ENCODE measurements around the gene MAP3K2. TPM values are rescaled to one million over a fixed set of nuclear protein-coding genes. Genes with fewer than 3 reads are reported as not detected.
A peak's percentile ranks its signal among the peaks of the same experiment; 100 is the strongest.
"Not testable (repeated sequence)": the region's sequence is repeated elsewhere in the genome, so short reads cannot be mapped to it uniquely, and the experiment has no call there.

MAP3K2 gene
- polyA plus RNA-seq, 3 donors, result 24.7 to 30.9 (median 29.4) TPM

DNA sequence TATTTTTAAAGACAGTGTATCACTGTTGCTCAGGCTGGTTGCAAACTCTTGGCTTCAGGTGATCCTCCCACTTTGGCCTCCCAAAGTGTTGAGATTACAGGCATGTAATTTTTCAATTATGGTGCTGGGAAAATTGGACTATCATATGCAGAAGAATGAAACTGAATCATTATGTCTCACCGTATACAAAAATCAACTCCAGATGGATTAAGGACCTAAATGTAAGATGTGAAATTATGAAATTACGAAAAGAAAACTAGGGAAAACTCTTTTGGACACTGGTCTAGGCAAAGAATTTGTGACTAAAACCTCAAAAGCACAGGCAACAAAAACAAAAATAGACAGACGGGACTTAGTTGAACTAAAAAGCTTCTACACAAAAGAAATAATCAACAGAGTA is 31.2 kb downstream of the MAP3K2 start:
- DNase-seq, result no peak

DNA sequence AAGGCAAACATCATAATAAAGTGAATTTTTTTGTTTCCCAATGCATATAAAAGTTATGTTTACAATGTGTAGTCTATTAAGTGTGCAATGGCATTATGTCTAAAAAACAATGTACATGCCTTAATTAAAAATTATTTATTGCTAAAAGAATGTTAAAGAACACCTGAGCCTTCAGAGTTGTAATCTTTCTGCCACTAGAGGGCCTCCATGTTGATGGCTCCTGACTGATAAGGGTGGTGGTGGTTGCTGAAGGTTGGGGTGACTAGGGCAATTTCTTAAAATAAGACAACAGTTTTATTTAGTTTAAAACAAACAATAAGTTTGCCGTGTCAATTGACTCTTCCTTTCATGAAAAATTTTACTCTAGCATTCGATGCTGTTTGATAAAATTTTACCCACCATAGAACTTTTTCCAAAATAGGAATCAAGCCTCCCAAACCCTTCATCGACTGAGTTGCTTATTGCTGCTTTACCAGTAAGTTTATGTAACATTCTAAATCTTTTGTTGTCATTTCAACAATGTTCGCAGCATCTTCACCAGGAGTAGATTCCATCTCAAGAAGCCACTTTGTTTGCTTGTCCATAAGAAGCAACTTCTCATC is 32.3 kb downstream of the MAP3K2 start:
- no peak for DNase-seq

DNA sequence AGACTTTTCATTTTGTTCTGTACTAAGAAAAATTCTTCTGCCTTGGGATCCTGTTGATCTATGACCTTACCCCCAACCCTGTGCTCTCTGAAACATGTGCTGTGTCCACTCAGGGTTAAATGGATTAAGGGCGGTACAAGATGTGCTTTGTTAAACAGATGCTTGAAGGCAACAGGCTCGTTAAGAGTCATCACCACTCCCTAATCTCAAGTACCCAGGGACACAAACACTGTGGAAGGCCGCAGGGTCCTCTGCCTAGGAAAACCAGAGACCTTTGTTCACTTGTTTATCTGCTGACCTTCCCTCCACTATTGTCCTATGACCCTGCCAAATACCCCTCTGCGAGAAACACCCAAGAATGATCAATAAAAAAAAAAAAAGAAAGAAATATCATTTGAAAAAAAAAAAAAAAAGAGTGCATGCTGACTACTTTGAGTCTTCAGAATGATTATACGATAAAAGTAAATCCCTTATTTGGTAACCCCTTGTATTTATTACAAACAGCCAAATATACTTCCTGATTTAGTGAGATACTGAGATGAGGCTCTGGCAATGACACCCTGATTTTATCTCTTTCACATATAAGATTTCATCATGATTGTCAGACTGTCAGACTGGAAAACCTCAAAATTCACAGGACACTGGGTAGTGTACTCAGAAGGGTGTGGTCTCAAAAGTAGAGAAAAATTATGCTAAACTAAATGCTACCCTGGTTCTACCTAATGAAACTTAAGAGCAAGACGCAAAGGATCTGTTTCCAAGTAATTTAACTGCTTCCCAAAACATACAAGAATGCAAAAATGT is 33.7 kb downstream of the MAP3K2 start:
- DNase-seq, result not testable (repeated sequence)

DNA sequence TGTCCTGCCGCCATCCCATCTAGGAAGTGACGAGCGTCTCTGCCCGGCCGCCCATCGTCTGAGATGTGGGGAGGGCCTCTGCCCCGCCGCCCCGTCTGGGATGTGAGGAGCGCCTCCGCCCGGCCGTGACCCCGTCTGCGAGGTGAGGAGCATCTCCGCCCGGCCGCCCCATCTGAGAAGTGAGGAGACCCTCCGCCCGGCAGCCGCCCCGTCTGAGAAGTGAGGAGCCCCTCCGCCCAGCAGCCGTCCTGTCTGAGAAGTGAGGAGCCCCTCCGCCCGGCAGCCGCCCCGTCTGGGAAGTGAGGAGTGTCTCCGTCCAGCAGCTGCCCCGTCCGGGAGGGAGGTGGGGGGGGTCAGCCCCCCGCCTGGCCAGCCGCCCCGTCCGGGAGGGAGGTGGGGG is 34.6 kb downstream of the MAP3K2 start:
- not testable (repeated sequence) for DNase-seq

DNA sequence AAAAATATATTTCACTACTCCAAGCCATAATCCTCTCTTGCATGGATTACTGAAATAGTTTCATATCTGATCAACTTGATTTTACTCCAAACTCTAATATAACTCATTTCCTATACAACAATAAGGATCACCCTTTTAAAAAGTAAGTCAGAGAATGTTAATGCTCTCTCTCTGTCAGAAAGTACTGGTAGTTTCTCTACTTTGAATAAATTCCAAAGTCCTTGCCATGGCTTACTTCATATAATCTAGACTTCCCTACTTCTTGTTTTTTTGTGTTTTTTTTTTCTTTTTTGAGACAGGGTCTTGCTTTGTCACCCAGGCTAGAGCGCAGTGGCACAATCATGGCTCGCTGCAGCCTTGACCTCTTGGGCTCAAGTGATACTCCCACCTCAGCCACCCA is 36.2 kb downstream of the MAP3K2 start:
- no peak for DNase-seq

DNA sequence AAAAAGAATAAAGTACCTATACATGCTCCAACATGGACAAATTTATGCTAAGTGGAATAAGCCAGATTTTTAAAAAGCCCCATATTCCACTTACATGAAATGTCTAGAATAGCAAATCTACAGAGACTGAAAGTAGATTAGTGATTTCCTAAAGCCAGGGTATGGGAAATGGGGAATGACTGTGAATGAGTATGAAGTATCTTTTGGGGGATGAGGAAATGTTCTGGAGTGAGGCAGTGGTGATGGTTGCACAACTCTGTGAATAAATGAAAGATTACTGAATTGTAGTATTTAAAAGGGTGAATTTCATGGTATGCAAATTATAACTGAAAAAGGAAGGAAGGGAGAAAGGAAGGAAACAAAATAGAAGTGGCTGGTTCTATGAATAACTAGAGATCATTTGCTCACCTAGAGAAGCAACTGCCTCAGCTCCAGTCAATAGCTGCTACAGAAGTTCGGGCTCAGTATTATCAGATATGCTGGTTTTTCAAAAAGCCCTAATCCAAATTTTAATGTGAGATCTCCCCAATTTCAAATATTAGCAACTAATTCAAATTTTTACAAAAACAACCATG is 39.3 kb downstream of the MAP3K2 start:
- DNase-seq, result no peak

DNA sequence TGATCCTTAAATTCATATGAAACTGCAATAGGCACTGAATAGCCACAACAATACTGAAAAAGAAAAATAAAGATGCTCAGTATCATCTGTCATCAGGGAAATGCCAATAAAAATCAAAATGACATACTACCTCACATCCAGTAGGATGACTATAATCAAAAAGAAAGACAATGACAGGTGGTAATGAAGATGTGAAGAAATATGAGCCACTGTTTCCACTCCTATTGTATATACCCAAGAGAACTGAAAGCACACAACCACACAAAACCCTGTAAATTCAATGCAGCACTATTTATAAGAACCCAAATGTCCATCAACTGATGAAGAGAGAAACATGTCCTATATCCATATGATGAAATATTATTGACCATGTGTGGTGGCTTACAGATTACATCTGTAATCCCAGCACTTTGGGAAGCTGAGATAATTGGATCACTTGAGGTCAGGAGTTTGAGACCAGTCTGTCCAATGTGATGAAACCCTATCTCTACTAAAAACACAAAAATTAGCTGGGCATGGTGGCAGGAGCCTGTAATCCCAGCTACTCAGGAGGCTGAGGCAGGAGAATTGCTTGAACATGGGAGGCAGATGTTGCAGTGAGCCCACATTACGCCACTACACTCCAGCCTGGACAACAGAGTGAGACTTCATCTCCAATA is 39.9 kb downstream of the MAP3K2 start:
- DNase-seq, result no peak

GRCh38 chr2:127347015-127347414 is 40.8 kb downstream of the MAP3K2 start:
- no peak for DNase-seq

GRCh38 chr2:127343277-127343676 is 44.5 kb downstream of the MAP3K2 start:
- no peak for DNase-seq

DNA sequence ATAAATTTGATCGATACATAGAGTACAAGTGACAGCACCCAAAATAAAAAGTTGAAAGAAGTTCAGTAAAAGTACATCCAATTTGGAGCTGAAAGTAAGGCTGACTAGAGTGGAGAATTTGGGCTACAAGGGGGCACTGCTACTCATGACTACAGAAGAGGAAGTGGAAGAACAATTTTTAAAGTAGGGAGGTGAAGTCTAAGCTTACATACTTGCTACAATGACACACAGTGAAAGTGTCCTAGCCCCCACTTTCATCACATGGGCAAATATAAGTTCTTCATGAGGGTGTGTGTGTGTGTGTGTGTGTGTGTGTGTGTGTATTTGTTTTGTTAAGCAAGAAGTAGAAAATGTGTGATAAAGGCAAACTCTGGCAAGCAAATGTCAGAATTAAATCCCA is 45.7 kb downstream of the MAP3K2 start:
- no peak for DNase-seq

DNA sequence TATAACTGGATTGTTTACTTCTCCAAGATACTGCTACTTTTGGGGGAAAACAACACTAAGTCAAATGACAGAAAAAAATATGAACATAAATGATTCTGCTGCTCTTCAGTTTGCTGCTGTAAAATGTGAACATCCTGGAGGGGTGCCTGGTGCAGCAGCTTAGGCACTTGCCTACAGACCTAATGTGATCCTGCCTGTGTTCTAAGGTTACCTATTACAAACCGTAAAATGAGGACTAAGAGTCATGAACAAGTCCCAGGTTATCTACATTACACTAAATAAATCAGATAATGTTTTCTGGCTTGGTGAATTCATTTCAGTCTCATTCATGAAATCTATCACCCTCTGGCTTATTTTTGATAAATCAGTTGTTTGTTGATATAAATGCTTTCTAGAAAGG is 55.4 kb downstream of the MAP3K2 start:
- no peak for DNase-seq

GRCh38 chr2:127330753-127331152 is 57.0 kb downstream of the MAP3K2 start:
- DNase-seq, result no peak

DNA sequence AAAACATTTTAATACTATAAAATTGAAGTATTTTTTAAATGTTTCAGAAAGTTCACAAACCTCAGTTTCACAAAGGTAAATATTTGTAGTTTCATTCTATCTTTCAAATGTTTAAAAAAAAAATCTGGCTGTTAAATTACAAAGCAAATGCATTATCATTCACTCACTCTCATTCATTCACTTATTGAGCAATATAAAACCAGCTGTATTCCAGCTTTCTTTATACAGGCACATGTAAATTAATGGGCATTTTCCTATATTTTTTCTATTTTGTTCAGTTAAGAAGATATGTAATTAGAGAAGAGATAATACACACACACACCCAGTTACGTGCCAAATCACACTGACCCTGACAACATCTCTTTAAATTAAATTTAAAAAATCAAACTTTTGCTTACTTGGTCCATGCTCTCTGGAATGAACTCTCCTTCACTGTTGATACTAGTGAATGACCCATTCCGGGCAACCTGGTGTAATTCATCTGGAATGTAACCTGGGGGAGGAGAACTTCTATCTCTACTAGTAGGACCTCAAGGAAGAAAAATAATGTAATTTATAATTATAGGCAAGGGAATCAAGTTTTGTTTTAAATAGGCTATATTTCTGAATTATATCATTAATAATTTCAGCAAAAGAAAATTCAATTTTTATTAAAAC is 61.4 kb downstream of the MAP3K2 start:
- DNase-seq, result no peak

DNA sequence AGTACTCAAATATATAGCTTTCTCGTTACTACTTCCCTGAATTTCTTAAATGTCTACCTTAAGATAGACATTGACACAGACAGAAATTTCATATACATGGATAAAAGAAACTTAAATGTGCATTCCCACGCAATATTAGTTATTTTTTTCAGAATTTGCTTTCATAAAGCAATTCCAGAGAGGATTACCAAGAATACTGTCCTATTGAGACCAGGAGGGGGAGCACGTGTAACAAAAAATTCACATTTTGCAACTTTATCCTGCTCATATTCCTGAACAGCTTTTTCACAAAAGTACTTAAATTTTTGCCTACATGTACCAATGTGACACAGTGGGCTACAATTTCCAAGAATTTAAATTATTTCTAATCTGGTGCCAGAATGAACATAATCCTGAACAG is 63.1 kb downstream of the MAP3K2 start:
- DNase-seq, result peak; percentile 34

GRCh38 chr2:127321303-127321702 is 66.5 kb downstream of the MAP3K2 start:
- no peak for DNase-seq

DNA sequence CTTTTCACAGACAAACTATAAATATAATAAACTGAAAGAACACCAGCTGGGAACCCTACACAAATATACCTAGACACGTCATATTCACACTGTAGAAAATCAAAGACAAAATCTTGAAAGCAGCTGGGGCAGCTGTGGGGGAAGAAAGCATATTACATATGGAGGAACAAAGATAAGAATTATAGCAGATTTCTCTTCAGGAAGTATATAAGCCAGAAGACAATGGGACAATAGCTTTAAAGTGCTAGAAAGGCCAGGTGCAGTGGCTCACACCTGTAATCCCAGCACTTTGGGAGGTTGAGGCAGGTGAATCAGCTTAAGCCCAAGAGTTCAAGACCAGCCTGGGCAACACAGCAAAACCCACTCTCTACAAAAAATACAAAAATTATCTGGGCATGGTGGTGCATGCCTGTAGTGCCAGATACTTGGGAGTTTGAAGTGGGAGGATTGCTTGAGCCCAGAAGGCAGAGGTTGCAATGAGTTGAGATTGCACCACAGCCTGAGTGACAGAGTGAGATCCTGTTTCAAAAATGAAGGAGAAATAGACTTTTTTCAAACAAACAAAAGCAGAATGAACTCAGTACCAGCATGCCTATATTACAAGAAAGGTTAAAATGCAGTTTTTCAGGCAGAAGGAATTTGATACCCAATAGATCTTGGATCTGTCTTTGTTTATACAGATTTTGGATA is 67.0 kb downstream of the MAP3K2 start:
- DNase-seq, result no peak

DNA sequence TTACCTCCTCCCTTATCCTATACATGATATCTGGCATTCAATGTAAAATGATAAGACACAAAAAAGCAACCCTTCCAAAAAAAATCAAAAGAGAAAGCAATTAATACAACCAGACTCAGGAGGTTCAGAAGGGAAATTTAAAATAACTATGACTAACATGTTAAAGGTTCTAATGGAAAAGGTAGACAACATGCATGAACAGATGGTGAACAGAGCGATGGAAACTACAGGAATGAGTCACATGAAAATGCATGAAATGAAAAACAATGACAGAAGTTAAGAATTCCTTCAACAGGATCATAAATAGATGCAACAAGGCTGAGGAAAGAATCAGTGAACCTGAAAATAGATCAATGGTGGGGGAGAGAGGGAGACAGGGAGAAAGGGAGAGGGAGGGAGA is 67.7 kb downstream of the MAP3K2 start:
- no peak for DNase-seq

- no peak for DNase-seq
Measured at GRCh38 chr2:127314193-127314988, 73.4 kb downstream of the MAP3K2 start.

GRCh38 chr2:127313406-127313805 is 74.4 kb downstream of the MAP3K2 start:
- DNase-seq, result no peak

- DNase-seq, result no peak
Measured at GRCh38 chr2:127310980-127311379, 76.8 kb downstream of the MAP3K2 start.

- no peak for DNase-seq
Measured at GRCh38 chr2:127309468-127309867, 78.3 kb downstream of the MAP3K2 start.

Measured in renal pelvis (tissue), 4 donors.